NCI-H82 treated with DMSO at 0.1 percent for 48 hours (cell line): ENCODE results near the gene PLLP.
"Not testable (repeated sequence)": the region's sequence is repeated elsewhere in the genome, so short reads cannot be mapped to it uniquely, and the experiment has no call there.

ENCODE experiments used
- DNase-seq: peaks from one replicate; lab custom pipeline; 2025; ENCODE audit not compliant: unreplicated experiment; lab: John Stamatoyannopoulos, UW

PLLP gene

DNA sequence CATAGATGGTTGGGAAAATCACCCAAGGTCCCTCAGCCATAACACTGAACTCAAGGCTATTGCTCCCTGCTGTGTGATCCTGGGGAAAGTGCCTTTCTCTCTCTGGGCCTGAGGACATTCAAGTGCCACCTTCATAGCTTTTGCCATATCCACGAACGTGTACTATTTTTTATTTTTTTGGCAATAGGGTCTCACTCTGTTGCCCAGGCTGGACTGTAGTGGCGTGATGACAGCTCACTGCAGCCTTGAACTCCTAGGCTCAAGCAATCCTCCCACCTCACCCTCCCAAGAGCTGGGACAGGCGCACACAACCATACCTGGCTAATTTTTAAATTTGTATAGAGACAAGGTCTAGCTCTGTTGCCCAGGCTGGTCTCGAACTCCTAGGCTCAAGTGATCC, 10.6 kb downstream of the PLLP start:
- DNase-seq, result no peak

- no peak for DNase-seq
Measured at GRCh38 chr16:57273359-57273758, 11.1 kb downstream of the PLLP start.

GRCh38 chr16:57271867-57272495, 12.5 kb downstream of the PLLP start:
- no peak for DNase-seq

DNA sequence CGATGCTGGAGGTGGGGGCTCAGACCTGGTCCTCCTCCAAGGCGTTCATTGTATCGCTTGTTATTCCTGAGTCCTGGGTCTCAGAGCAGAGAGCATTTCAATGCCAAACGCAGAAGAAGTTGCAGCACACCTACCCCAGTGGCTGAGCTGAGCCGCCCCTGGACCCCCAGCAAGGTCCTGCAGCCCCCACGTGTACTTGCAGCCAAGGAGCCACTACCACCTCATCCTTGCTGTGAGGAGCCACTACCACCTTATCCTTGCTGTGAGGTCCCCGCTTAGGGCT, 13.5 kb downstream of the PLLP start:
- no peak for DNase-seq

DNA sequence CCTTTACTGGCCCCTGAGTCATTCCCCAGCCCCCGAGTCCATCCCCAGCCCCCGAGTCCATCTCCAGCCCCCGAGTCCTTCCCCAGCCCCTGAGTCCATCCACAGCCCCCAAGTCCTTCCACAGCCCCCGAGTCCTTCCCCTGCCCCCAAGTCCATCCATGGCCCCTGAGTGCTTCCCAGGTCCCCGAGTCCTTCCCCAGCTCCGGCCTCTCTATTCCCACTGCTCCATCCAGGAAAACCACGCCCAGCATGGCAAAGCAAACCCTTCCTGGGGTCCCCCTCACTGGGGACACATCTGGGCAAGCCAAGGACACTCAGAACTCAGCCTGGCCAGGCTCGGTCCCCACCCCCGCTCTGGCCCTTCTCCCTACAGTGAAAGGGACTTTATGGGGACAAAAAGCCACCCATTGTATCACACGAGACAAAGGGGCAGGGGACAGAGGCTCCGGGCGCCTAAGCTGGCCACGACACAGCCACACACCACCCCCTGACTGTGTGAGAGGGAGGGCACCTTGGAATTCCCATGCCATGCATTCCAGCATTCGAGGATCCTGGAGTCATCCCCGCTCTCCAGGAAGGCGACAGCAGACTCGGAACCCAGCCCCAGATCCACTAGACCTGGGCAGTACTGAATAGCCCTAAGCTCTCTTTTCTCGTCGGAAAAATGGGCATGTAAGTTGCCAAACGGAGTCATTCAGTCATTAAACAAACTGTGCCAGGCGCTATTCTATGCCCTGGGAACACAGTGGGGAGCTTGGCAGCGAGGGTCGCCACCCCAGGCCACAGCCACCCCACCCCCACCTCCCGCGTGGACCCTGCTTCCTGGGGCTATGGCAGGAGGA, 14.0 kb downstream of the PLLP start:
- no peak for DNase-seq

GRCh38 chr16:57268804-57269800, 15.4 kb downstream of the PLLP start:
- no peak for DNase-seq

- not testable (repeated sequence) for DNase-seq
Measured at GRCh38 chr16:57267343-57267742, 17.1 kb downstream of the PLLP start.

DNA sequence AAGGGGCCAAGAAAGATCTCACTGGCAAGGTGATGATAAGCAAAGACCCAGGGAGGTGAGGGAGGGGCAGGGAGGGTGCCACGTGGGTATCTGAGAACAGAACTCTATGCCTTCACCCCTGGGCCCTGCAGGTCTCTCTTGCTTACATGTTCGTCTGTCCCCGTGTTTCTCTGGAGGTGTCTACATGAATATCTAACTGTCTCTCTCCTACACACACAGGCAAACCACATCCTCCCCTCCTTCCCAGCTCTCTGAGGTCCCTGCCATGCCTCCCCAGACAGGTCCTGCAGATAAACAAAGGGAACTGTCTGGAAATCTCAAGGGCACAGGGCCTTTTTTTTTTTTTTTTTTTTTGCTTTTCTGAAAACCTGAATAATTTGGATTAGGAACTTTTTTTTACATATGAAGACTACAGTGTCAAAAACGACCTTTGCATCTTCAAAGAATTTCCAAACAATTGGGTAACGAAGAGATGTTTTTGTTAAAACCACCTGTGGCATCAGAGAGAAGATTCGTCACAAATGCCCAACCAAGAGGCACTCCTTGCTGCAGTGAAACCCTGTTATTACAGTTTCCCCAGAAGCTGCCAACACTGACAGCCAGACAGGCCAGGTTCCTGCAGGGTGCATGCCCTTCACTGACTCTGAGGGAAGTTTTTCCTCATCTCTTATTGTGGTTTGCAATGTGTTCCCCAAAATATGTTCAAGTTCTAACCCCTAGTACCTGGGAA, 17.8 kb downstream of the PLLP start:
- no peak for DNase-seq

GRCh38 chr16:57265850-57266530, 18.5 kb downstream of the PLLP start:
- no peak for DNase-seq

- DNase-seq, result no peak
Measured at GRCh38 chr16:57264950-57265371, 19.5 kb downstream of the PLLP start.

GRCh38 chr16:57264381-57264780, 20.1 kb downstream of the PLLP start:
- no peak for DNase-seq

GRCh38 chr16:57263541-57264351, 20.7 kb downstream of the PLLP start:
- DNase-seq, result no peak

DNA sequence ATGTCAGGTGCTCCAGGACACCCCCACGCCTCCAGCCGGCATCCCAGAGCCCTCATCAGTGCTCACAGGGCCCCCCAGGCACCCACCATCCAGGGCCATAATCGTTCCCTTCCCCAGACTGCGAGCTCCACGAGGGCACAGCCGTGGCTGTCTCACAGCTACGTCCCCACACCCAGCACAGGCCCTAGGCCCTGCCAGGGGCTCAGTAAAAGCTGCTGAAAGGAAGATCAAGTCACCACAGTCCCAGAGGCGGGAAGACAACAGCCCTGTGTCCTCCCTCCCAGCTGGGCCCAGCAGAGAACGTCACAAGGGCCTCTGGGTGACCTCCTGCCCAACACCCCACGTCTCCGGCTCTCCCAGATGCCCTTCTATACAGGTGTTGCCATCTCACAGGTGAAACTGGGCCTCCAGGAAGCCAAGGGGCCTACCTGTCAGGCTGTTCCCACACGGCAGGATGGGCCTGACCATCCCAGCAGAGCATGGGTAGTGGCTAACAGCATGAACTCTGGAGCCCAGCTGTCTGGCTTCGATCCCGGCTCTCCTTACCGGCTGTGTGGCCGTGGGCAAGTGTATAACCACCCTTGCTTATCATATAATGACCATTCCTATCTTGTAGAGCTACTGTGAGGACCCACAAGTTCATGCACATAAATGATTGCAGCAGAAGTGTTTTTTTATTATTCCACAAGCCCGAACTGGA, 21.5 kb downstream of the PLLP start:
- no peak for DNase-seq

DNA sequence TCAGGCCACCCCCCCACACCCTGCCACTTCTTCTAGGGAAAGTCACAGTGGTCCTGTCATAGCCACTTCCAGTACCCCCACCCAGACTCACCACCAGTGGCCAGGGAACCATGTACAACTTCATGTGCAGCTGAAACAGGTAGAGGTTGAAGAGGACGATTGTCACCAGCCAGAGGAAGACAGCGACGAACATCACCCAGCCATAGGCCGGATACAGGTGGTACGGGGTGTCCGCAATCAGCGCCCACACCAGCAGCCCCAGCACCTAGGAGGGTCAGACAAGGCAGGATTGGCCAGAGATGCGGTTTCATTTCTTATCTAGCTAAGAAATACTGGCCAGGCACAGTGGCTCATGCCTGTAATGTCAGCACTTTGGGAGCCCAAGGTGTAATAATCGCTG, 22.7 kb downstream of the PLLP start:
- no peak for DNase-seq

DNA sequence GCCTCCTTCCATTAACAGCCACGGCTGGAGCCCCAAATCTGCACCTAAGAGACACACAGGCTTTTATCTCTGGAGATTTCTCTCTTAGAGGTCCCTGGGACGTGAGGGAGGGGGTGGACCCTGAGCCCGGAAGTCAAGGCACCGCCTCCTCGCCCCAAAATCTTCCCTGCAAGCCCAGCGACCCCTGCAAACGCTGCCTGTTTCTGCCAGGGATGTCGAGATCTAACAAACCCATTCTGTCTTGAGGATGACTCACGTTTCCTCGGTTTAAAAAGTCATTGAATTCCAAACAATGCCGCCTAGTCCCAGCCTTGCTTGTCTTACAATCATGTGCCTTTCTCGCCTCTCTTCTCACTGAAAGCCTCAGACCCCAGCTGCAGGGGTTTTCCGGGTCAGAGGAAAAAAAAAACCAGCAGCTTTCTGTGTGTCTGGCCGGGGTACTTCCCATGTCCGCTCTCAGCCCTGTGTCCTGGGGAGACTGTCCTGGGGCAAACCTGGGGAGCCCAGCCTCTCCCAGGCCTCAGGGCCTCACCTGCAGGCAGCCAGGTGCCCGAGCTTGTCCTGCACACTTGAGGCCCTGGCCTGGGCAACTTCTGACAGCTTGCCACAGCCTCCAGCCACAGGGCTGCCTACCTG, 24.1 kb downstream of the PLLP start:
- DNase-seq, result no peak

DNA sequence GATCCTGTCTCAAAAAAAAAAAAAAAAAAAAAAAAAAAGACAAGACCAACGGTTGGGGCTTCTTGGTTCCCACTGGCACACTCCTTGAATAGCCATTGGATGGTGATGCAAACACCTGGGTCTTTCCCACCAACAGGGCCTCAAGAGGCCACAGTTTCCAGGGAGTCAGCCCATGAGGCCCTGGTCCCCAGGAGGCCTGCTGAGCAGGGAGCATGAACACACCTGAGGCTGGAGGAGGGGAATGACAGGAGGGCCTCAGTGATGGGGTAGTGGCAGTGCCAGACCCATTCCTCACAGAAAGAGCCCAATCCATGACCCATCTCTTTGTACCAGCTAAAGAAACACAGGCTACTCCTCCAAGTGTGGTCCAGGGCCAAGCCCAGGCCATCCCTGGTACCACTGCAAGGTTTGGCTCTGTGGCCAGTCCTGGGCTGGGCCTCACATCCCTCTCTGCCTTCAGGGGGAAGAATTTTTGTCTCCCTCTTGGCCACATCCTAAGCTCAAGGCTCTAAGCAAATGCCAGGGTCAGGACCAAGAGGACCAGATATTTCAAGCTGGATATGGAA, 25.5 kb downstream of the PLLP start:
- DNase-seq, result no peak

GRCh38 chr16:57258226-57258909, 26.1 kb downstream of the PLLP start:
- no peak for DNase-seq
